K562 (cell line): ENCODE results near the gene TARS2. TPM values are rescaled to one million over a fixed set of nuclear protein-coding genes. Genes with fewer than 3 reads are reported as not detected.

Experiments
- ATF1 ChIP-seq, 2 experiments: fragments of 450-650 bp in 1 of 2; IDR thresholded peaks; 2 replicates each; pipeline ENCODE4 v1.6.1; 2016; ENCODE audit warnings: missing compliant biosample characterization in 1 of 2, missing genetic modification characterization in 1 of 2
- BRCA1 ChIP-seq, 2 experiments: fragments of 450-650 bp in 1 of 2; sonication (generic) in 1 of 2; formaldehyde crosslinking in 1 of 2; IDR thresholded peaks; 2 replicates each; pipeline versions ENCODE4 v1.5.0 to v1.6.1; 2017 to 2020; ENCODE audit warnings: mild to moderate bottlenecking in 1 of 2, missing genetic modification reagents in 1 of 2
- CBX5 ChIP-seq: IDR thresholded peaks from 2 replicates; pipeline ENCODE4 v1.6.1; 2014; ENCODE audit warnings: low read depth, borderline replicate concordance
- CCAR2 ChIP-seq: fragments of 200-400 bp; formaldehyde crosslinking; IDR thresholded peaks from 2 replicates; pipeline ENCODE4 v1.6.1; 2017; ENCODE audit warnings: mild to moderate bottlenecking, low read depth, low read length
- HLTF ChIP-seq: fragments of 450-650 bp; IDR thresholded peaks from 2 replicates; pipeline ENCODE4 v1.6.1; 2016
- KHSRP ChIP-seq: fragments of 450-650 bp; IDR thresholded peaks from 2 replicates; pipeline ENCODE4 v1.6.1; 2017
- KLF6 ChIP-seq: fragments of 250-450 bp; sonication (Bioruptor Pico); IDR thresholded peaks from 2 replicates; pipeline ENCODE4 v1.4.0; 2020; ENCODE audit warnings: mild to moderate bottlenecking, moderate library complexity, borderline replicate concordance
- RHOXF2B ChIP-seq: fragments of 250-450 bp; sonication (Bioruptor Pico); conservative IDR thresholded peaks from 2 replicates; pipeline ENCODE4 v1.5.1; 2021
- SAP30 ChIP-seq: fragments of 200-600 bp; sonication (generic); IDR thresholded peaks from 2 replicates; pipeline ENCODE4 v1.6.1; 2012; ENCODE audit warnings: borderline replicate concordance, low read depth, mild to moderate bottlenecking, moderate library complexity, low read length, control low read depth, inconsistent platforms; ENCODE audit not compliant: insufficient read depth, poor library complexity, severe bottlenecking
- SMAD3 ChIP-seq: fragments of 450-650 bp; formaldehyde crosslinking; conservative IDR thresholded peaks from 2 replicates; pipeline ENCODE4 v1.4.0; 2020; ENCODE audit warnings: mild to moderate bottlenecking
- SMAD4 ChIP-seq: fragments of 250-450 bp; sonication (Bioruptor Pico); conservative IDR thresholded peaks from 2 replicates; pipeline ENCODE4 v1.8.0; 2021; ENCODE audit warnings: inconsistent platforms, mild to moderate bottlenecking, moderate library complexity
- SOX6 ChIP-seq: fragments of 450-650 bp; IDR thresholded peaks from 2 replicates; pipeline ENCODE4 v1.6.1; 2014; ENCODE audit warnings: mild to moderate bottlenecking
- TBP ChIP-seq: optimal IDR thresholded peaks from 2 replicates; pipeline ENCODE3; 2011; ENCODE audit warnings: low read depth, low read length, improper control_type of control experiment
- U2AF1 ChIP-seq: fragments of 200-400 bp; formaldehyde crosslinking; optimal IDR thresholded peaks from 2 replicates; pipeline ENCODE3; 2017; ENCODE audit warnings: mild to moderate bottlenecking, low read depth, low read length, moderate library complexity
- ZNF184 ChIP-seq: sonication (generic); formaldehyde crosslinking; IDR thresholded peaks from 2 replicates; pipeline ENCODE4 v1.5.0; 2020; ENCODE audit warnings: missing genetic modification reagents
- ZNF239 ChIP-seq: fragments of 250-450 bp; sonication (Bioruptor Pico); IDR thresholded peaks from 2 replicates; pipeline ENCODE4 v1.4.0; 2020; ENCODE audit warnings: mild to moderate bottlenecking
- polyA plus RNA-seq, 8 experiments: library from polyadenylated mRNA; depleted of rRNA in 4 of 8; stranded (reverse) in 5 of 8; unstranded in 3 of 8; fragments of >200 nt; fragmentation: Nextera tagmentation in 2 of 8; fragmentation: Illumina TruSeq in 1 of 8; extraction: Ambion mirVana in 2 of 8; extraction: Trizol in 1 of 8; gene quantifications; 2 replicates each; pipeline versions ENCODE4 v1.2.1 to v1.2.3, GENCODE V29; 2011 to 2014; ENCODE audit warnings: inconsistent platforms in 1 of 8, missing spikeins in 1 of 8
- total RNA-seq, 7 experiments: library from RNA; depleted of rRNA in 6 of 7; stranded (reverse); fragments of >200 nt in 6 of 7; fragmentation: Illumina TruSeq in 2 of 7; extraction: Trizol in 2 of 7; gene quantifications; 2 replicates each; pipeline versions ENCODE4 v1.2.1 to v1.2.3, GENCODE V29; 2011 to 2021; ENCODE audit warnings: low replicate concordance in 1 of 7
- TF ChIP-seq, protein P1 (sequence below): fragments of 200-800 bp; sonication (Bioruptor generic); IDR thresholded peaks from 2 replicates; pipeline ENCODE4 v1.6.1; 2017; ENCODE audit warnings: missing genetic modification characterization, missing compliant biosample characterization
- TF ChIP-seq, protein P2 (sequence below): IDR thresholded peaks from 2 replicates; pipeline ENCODE4 v1.6.1; 2014; ENCODE audit warnings: antibody characterized with exemption
- TF ChIP-seq, protein P3 (sequence below): sonication (generic); formaldehyde crosslinking; IDR thresholded peaks from 2 replicates; pipeline ENCODE4 v1.8.0; 2023; ENCODE audit warnings: mild to moderate bottlenecking, missing genetic modification reagents
- TF ChIP-seq, protein P4 (sequence below): sonication (generic); formaldehyde crosslinking; IDR thresholded peaks from 2 replicates; pipeline ENCODE4 v1.8.1; 2022; ENCODE audit warnings: missing genetic modification reagents
- TF ChIP-seq, protein P5 (sequence below): fragments of 250-450 bp; sonication (Bioruptor Pico); IDR thresholded peaks from 2 replicates; pipeline ENCODE4 v1.8.0; 2022; ENCODE audit warnings: moderate library complexity, mild to moderate bottlenecking, inconsistent platforms

TARS2 gene
- total and polyA plus RNA-seq, 9 of the 15 experiments (the other 6 are each of a cell fraction or from before 2014, with no cell fraction given): 17.0 to 64.2 (median 39.4) TPM

DNA sequence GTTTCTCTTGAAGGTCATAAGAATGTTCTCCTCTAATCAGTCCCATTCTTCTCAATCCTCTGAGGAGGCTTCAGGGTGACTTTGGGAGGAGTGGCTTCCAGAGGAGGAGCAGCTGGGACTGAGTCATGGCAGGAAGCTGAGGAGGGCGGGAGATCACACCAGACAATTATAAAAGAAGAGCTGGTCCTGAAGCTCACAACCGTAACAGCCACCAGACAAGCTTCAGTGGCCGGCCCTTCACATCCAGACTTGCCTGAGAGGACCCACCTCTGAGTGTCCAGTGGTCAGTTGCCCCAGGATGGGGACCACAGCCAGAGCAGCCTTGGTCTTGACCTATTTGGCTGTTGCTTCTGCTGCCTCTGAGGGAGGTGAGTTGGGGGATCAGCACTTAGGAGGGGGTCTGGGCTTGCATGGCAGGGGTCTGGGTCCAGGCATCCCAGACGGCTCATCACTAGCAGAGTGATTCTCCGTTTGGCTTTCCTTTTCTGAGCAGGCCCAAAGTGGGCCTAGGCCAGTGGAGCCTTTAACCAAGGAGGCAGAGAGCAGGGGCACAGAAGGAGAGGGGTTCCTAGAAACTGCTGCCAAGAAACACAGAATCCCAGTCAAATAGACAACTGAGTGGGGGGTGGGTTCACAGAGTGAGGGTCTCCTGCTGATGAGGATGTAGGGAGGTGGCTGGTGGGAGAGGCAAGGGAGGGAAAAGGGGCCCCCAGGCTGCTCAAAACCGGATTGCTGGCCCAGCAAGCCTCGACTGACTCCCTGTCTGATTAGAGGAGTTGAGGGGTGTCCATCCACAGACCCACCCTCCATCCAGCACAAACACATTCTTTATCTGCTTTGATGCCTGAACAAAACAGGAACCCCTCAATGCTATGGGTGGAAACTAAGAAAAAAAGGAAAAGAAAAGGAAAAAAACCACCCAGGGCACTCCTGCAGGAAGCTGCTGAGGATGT lies 21.0 kb downstream of the TARS2 start, which contains the start of gene ECM1 (continued):
- TF ChIP-seq, protein P1, sequence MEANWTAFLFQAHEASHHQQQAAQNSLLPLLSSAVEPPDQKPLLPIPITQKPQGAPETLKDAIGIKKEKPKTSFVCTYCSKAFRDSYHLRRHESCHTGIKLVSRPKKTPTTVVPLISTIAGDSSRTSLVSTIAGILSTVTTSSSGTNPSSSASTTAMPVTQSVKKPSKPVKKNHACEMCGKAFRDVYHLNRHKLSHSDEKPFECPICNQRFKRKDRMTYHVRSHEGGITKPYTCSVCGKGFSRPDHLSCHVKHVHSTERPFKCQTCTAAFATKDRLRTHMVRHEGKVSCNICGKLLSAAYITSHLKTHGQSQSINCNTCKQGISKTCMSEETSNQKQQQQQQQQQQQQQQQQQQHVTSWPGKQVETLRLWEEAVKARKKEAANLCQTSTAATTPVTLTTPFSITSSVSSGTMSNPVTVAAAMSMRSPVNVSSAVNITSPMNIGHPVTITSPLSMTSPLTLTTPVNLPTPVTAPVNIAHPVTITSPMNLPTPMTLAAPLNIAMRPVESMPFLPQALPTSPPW (CRISPR knock-in tag): peak; percentile 44; the same call in 1 of the 2 replicates
- TF ChIP-seq, protein P2, sequence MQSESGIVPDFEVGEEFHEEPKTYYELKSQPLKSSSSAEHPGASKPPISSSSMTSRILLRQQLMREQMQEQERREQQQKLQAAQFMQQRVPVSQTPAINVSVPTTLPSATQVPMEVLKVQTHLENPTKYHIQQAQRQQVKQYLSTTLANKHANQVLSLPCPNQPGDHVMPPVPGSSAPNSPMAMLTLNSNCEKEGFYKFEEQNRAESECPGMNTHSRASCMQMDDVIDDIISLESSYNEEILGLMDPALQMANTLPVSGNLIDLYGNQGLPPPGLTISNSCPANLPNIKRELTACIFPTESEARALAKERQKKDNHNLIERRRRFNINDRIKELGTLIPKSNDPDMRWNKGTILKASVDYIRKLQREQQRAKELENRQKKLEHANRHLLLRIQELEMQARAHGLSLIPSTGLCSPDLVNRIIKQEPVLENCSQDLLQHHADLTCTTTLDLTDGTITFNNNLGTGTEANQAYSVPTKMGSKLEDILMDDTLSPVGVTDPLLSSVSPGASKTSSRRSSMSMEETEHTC: no peak
- TF ChIP-seq BRCA1 (IDR thresholded peaks at IDR 0.05): no peak
- no peak for TF ChIP-seq BRCA1 (CRISPR knock-in tag; IDR thresholded peaks at IDR 0.05)
- TF ChIP-seq, protein P3, sequence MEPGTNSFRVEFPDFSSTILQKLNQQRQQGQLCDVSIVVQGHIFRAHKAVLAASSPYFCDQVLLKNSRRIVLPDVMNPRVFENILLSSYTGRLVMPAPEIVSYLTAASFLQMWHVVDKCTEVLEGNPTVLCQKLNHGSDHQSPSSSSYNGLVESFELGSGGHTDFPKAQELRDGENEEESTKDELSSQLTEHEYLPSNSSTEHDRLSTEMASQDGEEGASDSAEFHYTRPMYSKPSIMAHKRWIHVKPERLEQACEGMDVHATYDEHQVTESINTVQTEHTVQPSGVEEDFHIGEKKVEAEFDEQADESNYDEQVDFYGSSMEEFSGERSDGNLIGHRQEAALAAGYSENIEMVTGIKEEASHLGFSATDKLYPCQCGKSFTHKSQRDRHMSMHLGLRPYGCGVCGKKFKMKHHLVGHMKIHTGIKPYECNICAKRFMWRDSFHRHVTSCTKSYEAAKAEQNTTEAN: no peak
- TF ChIP-seq, protein P4, sequence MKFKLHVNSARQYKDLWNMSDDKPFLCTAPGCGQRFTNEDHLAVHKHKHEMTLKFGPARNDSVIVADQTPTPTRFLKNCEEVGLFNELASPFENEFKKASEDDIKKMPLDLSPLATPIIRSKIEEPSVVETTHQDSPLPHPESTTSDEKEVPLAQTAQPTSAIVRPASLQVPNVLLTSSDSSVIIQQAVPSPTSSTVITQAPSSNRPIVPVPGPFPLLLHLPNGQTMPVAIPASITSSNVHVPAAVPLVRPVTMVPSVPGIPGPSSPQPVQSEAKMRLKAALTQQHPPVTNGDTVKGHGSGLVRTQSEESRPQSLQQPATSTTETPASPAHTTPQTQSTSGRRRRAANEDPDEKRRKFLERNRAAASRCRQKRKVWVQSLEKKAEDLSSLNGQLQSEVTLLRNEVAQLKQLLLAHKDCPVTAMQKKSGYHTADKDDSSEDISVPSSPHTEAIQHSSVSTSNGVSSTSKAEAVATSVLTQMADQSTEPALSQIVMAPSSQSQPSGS (CRISPR knock-in tag): no peak
- no peak for TF ChIP-seq U2AF1
- TF ChIP-seq, protein P5, sequence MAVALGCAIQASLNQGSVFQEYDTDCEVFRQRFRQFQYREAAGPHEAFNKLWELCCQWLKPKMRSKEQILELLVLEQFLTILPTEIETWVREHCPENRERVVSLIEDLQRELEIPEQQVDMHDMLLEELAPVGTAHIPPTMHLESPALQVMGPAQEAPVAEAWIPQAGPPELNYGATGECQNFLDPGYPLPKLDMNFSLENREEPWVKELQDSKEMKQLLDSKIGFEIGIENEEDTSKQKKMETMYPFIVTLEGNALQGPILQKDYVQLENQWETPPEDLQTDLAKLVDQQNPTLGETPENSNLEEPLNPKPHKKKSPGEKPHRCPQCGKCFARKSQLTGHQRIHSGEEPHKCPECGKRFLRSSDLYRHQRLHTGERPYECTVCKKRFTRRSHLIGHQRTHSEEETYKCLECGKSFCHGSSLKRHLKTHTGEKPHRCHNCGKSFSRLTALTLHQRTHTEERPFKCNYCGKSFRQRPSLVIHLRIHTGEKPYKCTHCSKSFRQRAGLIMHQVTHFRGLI (CRISPR knock-in tag): no peak
- TF ChIP-seq CBX5: no peak
- no peak for TF ChIP-seq ZNF184 (CRISPR knock-in tag)
- TF ChIP-seq ZNF239 (CRISPR knock-in tag): no peak
- peak; percentile 60 for TF ChIP-seq TBP
- TF ChIP-seq RHOXF2B (CRISPR knock-in tag): no peak
- peak; percentile 32; the same call in 1 of the 2 replicates for TF ChIP-seq SOX6
- TF ChIP-seq HLTF: no peak
- TF ChIP-seq CCAR2: no peak
- TF ChIP-seq KHSRP: no peak
- no peak for TF ChIP-seq KLF6 (CRISPR knock-in tag)
- TF ChIP-seq ATF1 (CRISPR knock-in tag; IDR thresholded peaks at IDR 0.05): no peak
- peak; percentile 22; the same call in 1 of the 2 replicates for TF ChIP-seq ATF1 (tag; IDR thresholded peaks at IDR 0.05)
- no peak for TF ChIP-seq SMAD3
- peak; percentile 63 for TF ChIP-seq SMAD4 (CRISPR knock-in tag)
- TF ChIP-seq SAP30: no peak
